K562 (cell line): ENCODE measurements around the gene CXCL12. TPM values are rescaled to one million over a fixed set of nuclear protein-coding genes. Genes with fewer than 3 reads are reported as not detected.

Experiments used
- ARID1B ChIP-seq: fragments of 450-650 bp; IDR thresholded peaks from 2 replicates; pipeline ENCODE4 v1.6.1; 2016; ENCODE audit warnings: antibody characterized with exemption, mild to moderate bottlenecking, inconsistent platforms
- ATF7 ChIP-seq: fragments of 450-650 bp; IDR thresholded peaks from 2 replicates; pipeline ENCODE4 v1.7.1; 2014; ENCODE audit warnings: mild to moderate bottlenecking, moderate library complexity
- GTF3C2 ChIP-seq: IDR thresholded peaks from 3 replicates; pipeline ENCODE4 v1.6.1; 2011; ENCODE audit warnings: borderline replicate concordance, mild to moderate bottlenecking, moderate library complexity; ENCODE audit not compliant: insufficient read length; ENCODE audit errors: extremely low read depth
- IRF1 ChIP-seq: sonication (generic); formaldehyde crosslinking; IDR thresholded peaks from 2 replicates; pipeline ENCODE4 v1.8.0; 2022; ENCODE audit warnings: missing genetic modification reagents, mild to moderate bottlenecking, borderline replicate concordance
- IRF2 ChIP-seq: sonication (generic); formaldehyde crosslinking; IDR thresholded peaks from 2 replicates; pipeline ENCODE4 v1.8.1; 2022; ENCODE audit warnings: mild to moderate bottlenecking, missing genetic modification reagents
- KAT7 ChIP-seq: sonication (generic); formaldehyde crosslinking; IDR thresholded peaks from 2 replicates; pipeline ENCODE4 v1.8.0; 2022; ENCODE audit warnings: missing genetic modification reagents, mild to moderate bottlenecking, borderline replicate concordance
- RAD21 ChIP-seq, 2 experiments: fragments of 250-450 bp in 1 of 2; fragments of 450-650 bp in 1 of 2; sonication (Bioruptor Pico) in 1 of 2; formaldehyde crosslinking in 1 of 2; IDR thresholded peaks in 1 of 2; conservative IDR thresholded peaks in 1 of 2; 2 replicates each; pipeline versions ENCODE4 v1.4.0 to v1.8.0; 2020 to 2022; ENCODE audit warnings: mild to moderate bottlenecking in 2 of 2, moderate library complexity in 1 of 2
- RB1 ChIP-seq: fragments of 450-650 bp; IDR thresholded peaks from 2 replicates; pipeline ENCODE4 v1.6.1; 2017; ENCODE audit warnings: low read depth, mild to moderate bottlenecking
- REST ChIP-seq, 2 experiments: fragments of 450-650 bp; formaldehyde crosslinking in 1 of 2; IDR thresholded peaks; 2 replicates each; pipeline versions ENCODE4 v1.4.0 to v1.6.1; 2014 to 2020; ENCODE audit warnings: mild to moderate bottlenecking in 2 of 2, borderline replicate concordance in 1 of 2, low read depth in 1 of 2
- SRSF9 ChIP-seq: fragments of 200-400 bp; formaldehyde crosslinking; IDR thresholded peaks from 2 replicates; pipeline ENCODE4 v1.6.1; 2017; ENCODE audit warnings: low read depth, low read length, borderline replicate concordance
- ZBTB33 ChIP-seq: sonication (generic); formaldehyde crosslinking; IDR thresholded peaks from 2 replicates; pipeline ENCODE4 v1.8.1; 2023; ENCODE audit warnings: mild to moderate bottlenecking, missing genetic modification reagents
- ZNF57 ChIP-seq: fragments of 450-650 bp; formaldehyde crosslinking; IDR thresholded peaks from 2 replicates; pipeline ENCODE4 v1.4.0; 2020; ENCODE audit warnings: mild to moderate bottlenecking, moderate library complexity
- polyA plus RNA-seq, 8 experiments: library from polyadenylated mRNA; depleted of rRNA in 4 of 8; stranded (reverse) in 5 of 8; unstranded in 3 of 8; fragments of >200 nt; fragmentation: Nextera tagmentation in 2 of 8; fragmentation: Illumina TruSeq in 1 of 8; extraction: Ambion mirVana in 2 of 8; extraction: Trizol in 1 of 8; gene quantifications; 2 replicates each; pipeline versions ENCODE4 v1.2.1 to v1.2.3, GENCODE V29; 2011 to 2014; ENCODE audit warnings: inconsistent platforms in 1 of 8, missing spikeins in 1 of 8
- total RNA-seq, 7 experiments: library from RNA; depleted of rRNA in 6 of 7; stranded (reverse); fragments of >200 nt in 6 of 7; fragmentation: Illumina TruSeq in 2 of 7; extraction: Trizol in 2 of 7; gene quantifications; 2 replicates each; pipeline versions ENCODE4 v1.2.1 to v1.2.3, GENCODE V29; 2011 to 2021; ENCODE audit warnings: low replicate concordance in 1 of 7

The CXCL12 gene
- total and polyA plus RNA-seq, 9 of the 15 experiments (the other 6 are each of a cell fraction or from before 2014, with no cell fraction given), result 0.18 TPM; not detected in 8

GRCh38 chr10:44386546-44387052 is 1.7 kb upstream of the CXCL12 start (continued):
- TF ChIP-seq REST (IDR thresholded peaks at IDR 0.05; ENCODE audit: borderline replicate concordance), result peak; percentile 87
- no peak for TF ChIP-seq REST (CRISPR knock-in tag; IDR thresholded peaks at IDR 0.05; ENCODE audit: low read depth)
- no peak for TF ChIP-seq GTF3C2
- no peak for TF ChIP-seq ARID1B
- no peak for TF ChIP-seq ZNF57 (CRISPR knock-in tag)
- no peak for TF ChIP-seq ZBTB33 (CRISPR knock-in tag)
- TF ChIP-seq RAD21 (CRISPR knock-in tag; conservative IDR thresholded peaks at IDR 0.05 in 1 of 2, IDR thresholded peaks at IDR 0.05 in 1 of 2), result peak; percentile 81 to 82
- peak; percentile 75 for TF ChIP-seq RB1
- 0 out of 2 replicates have a peak, but pooled peaks have one; percentile 13 for TF ChIP-seq ATF7
- no peak for TF ChIP-seq SRSF9
- no peak for TF ChIP-seq IRF1
- no peak for TF ChIP-seq IRF2 (CRISPR knock-in tag)
- no peak for TF ChIP-seq KAT7
